Smooth muscle cell of the coronary artery (primary cell): Measurements from ENCODE around the gene MAS1. TPM values are rescaled to one million over a fixed set of nuclear protein-coding genes. Genes with fewer than 3 reads are reported as not detected.

Experiments
- total RNA-seq: library from RNA; depleted of rRNA; stranded (reverse); fragments of >200 nt; gene quantifications from 2 replicates; pipeline ENCODE4 v1.2.3, GENCODE V29; 2014; ENCODE audit warnings: low replicate concordance

Gene MAS1
- total RNA-seq: under 0.01 TPM in 1 of 2 replicates, not detected in the other

GRCh38 chr6:159890792-159891191 is at the start of gene MAS1:
MAS1 (plus strand) TSS chr6:159890988; CDS start chr6:159906956, 15,968 bp downstream.

Other genes starting within 250 kb of the MAS1 start
- 308 and 7,525 TPM in 2 replicates for gene SOD2, start 197.7 kb upstream of the MAS1 start, total RNA-seq
- gene WTAP, start 163.5 kb upstream of the MAS1 start, total RNA-seq: 83.6 and 102 TPM in 2 replicates
- 20.0 and 58.9 TPM in 2 replicates for gene ACAT2, start 128.9 kb upstream of the MAS1 start, total RNA-seq
- gene TCP1, start 101.4 kb upstream of the MAS1 start, total RNA-seq: 265 and 378 TPM in 2 replicates
- gene MRPL18, start 100.5 kb upstream of the MAS1 start, total RNA-seq: 48.6 and 79.1 TPM in 2 replicates
- 0.23 TPM in 1 of 2 replicates, not detected in the other for gene PNLDC1, start 90.7 kb upstream of the MAS1 start, total RNA-seq
- gene IGF2R, start 78.1 kb downstream of the MAS1 start, total RNA-seq: 98.5 and 237 TPM in 2 replicates
- 0.53 and 0.70 TPM in 2 replicates for gene SLC22A1, start 230.8 kb downstream of the MAS1 start, total RNA-seq